GM15510 (cell line): ENCODE results near the gene CALHM4.

Experiments used
- POLR2A ChIP-seq: IDR thresholded peaks from 3 replicates; pipeline ENCODE4 v1.6.1; 2011; ENCODE audit warnings: borderline replicate concordance; ENCODE audit not compliant: insufficient read length; ENCODE audit errors: extremely low read depth

CALHM4 gene

GRCh38 chr6:116580198-116580597 lies 26.6 kb downstream of the CALHM4 start:
- TF ChIP-seq POLR2A = no peak

- TF ChIP-seq POLR2A = no peak
Measured at GRCh38 chr6:116586276-116586675, 32.7 kb downstream of the CALHM4 start.

- TF ChIP-seq POLR2A = no peak
Measured at GRCh38 chr6:116586738-116587137, 33.2 kb downstream of the CALHM4 start.

GRCh38 chr6:116595247-116595646 lies 41.7 kb downstream of the CALHM4 start:
- TF ChIP-seq POLR2A = no peak

- TF ChIP-seq POLR2A = no peak
Measured at GRCh38 chr6:116596815-116597214, 43.3 kb downstream of the CALHM4 start.

- no peak for TF ChIP-seq POLR2A
Measured at GRCh38 chr6:116605935-116606334, 52.4 kb downstream of the CALHM4 start.
